KMS-11 (cell line): ENCODE results near the gene ACER3.

Source experiments
- H2AFZ ChIP-seq: fragments of 200-600 bp; sonication (generic); 2 replicates; pipeline ENCODE4 v1.6.1; 2016; ENCODE audit warnings: antibody characterized with exemption, mixed run types, low read depth
- H3K27ac ChIP-seq: fragments of 200-600 bp; sonication (generic); 2 replicates; pipeline ENCODE4 v1.6.1; 2016; ENCODE audit warnings: mild to moderate bottlenecking, mixed run types
- H3K27me3 ChIP-seq: fragments of 200-600 bp; sonication (generic); 2 replicates; pipeline ENCODE4 v1.6.1; 2017; ENCODE audit warnings: mild to moderate bottlenecking, low read depth, mixed run types, moderate library complexity; ENCODE audit not compliant: insufficient read depth
- H3K36me3 ChIP-seq: fragments of 200-600 bp; sonication (generic); 2 replicates; pipeline ENCODE4 v1.6.1; 2017; ENCODE audit warnings: mild to moderate bottlenecking, mixed run types; ENCODE audit not compliant: insufficient read depth
- H3K4me1 ChIP-seq: fragments of 200-600 bp; sonication (generic); 2 replicates; pipeline ENCODE4 v1.6.1; 2016; ENCODE audit warnings: mild to moderate bottlenecking, low read depth, mixed run types; ENCODE audit not compliant: poor library complexity, severe bottlenecking
- H3K4me2 ChIP-seq: fragments of 200-600 bp; sonication (generic); 2 replicates; pipeline ENCODE4 v1.7.0; 2016; ENCODE audit warnings: mild to moderate bottlenecking, mixed run types
- H3K4me3 ChIP-seq: fragments of 200-600 bp; sonication (generic); IDR thresholded peaks from 2 replicates; pipeline ENCODE4 v1.6.1; 2017; ENCODE audit warnings: low read depth, low read length, mixed read lengths; ENCODE audit not compliant: insufficient read depth
- H3K79me2 ChIP-seq: fragments of 200-600 bp; sonication (generic); 2 replicates; pipeline ENCODE4 v1.6.1; 2016; ENCODE audit warnings: low read depth, mixed run types; ENCODE audit not compliant: insufficient read depth
- H3K9ac ChIP-seq: fragments of 200-600 bp; sonication (generic); 2 replicates; pipeline ENCODE4 v1.6.1; 2016; ENCODE audit warnings: mild to moderate bottlenecking, mixed run types
- H4K20me1 ChIP-seq: fragments of 200-600 bp; sonication (generic); 2 replicates; pipeline ENCODE4 v1.6.1; 2016; ENCODE audit warnings: mild to moderate bottlenecking, mixed run types; ENCODE audit not compliant: insufficient read depth
- CTCF ChIP-seq: fragments of 200-600 bp; sonication (generic); conservative IDR thresholded peaks from 2 replicates; pipeline ENCODE4 v1.6.1; 2017; ENCODE audit warnings: low read depth, mild to moderate bottlenecking, antibody characterized with exemption, low read length, moderate library complexity, mixed read lengths

Gene ACER3

GRCh38 chr11:76846441-76846840, 14.3 kb upstream of the ACER3 start:
- H4K20me1 ChIP-seq, result no peaks in the 10 kb centered on the region
- no peaks in the 10 kb centered on the region for H3K79me2 ChIP-seq
- H3K27me3 ChIP-seq, result no peaks in the 10 kb centered on the region
- no peak overlapping the region for H3K4me3 ChIP-seq
- no peaks in the 10 kb centered on the region for H3K36me3 ChIP-seq
- no peak for TF ChIP-seq CTCF
- no peaks in the 10 kb centered on the region for H3K4me1 ChIP-seq
- H3K9ac ChIP-seq, result no peak overlapping the region
- no peak overlapping the region for H3K4me2 ChIP-seq
- H2AFZ ChIP-seq, result no peak overlapping the region
- no peak overlapping the region for H3K27ac ChIP-seq

GRCh38 chr11:76849376-76849775, 11.3 kb upstream of the ACER3 start:
- Histone ChIP-seq H3K27me3 (no peaks in the 10 kb centered on the region), H4K20me1 (no peaks in the 10 kb centered on the region), H3K79me2 (no peaks in the 10 kb centered on the region), H3K9ac (no peak overlapping the region), H3K27ac (no peak overlapping the region), H2AFZ (no peak overlapping the region), H3K36me3 (no peaks in the 10 kb centered on the region), H3K4me3 (no peak overlapping the region), H3K4me1 (no peaks in the 10 kb centered on the region), H3K4me2 (no peak overlapping the region)
- no peak for TF ChIP-seq CTCF

- Histone ChIP-seq H3K4me2 (no peak overlapping the region), H3K79me2 (no peaks in the 10 kb centered on the region), H3K9ac (no peak overlapping the region), H4K20me1 (no peaks in the 10 kb centered on the region), H3K4me1 (no peaks in the 10 kb centered on the region), H2AFZ (no peak overlapping the region), H3K4me3 (no peak overlapping the region), H3K27ac (no peak overlapping the region), H3K36me3 (no peaks in the 10 kb centered on the region), H3K27me3 (no peaks in the 10 kb centered on the region)
- no peak for TF ChIP-seq CTCF
Observed at GRCh38 chr11:76850130-76850529, 10.6 kb upstream of the ACER3 start.

GRCh38 chr11:76850815-76851214, 9.9 kb upstream of the ACER3 start:
- no peaks in the 10 kb centered on the region for H3K36me3 ChIP-seq

More at GRCh38 chr11:76850815-76851214, 9.9 kb upstream of the ACER3 start:
- H3K4me1 ChIP-seq, result no peaks in the 10 kb centered on the region
- H3K4me2 ChIP-seq, result no peak overlapping the region
- no peaks in the 10 kb centered on the region for H3K27me3 ChIP-seq
- no peak overlapping the region for H3K4me3 ChIP-seq
- H3K27ac ChIP-seq, result no peak overlapping the region
- no peak for TF ChIP-seq CTCF
- H4K20me1 ChIP-seq, result no peaks in the 10 kb centered on the region
- no peak overlapping the region for H2AFZ ChIP-seq
- H3K9ac ChIP-seq, result no peak overlapping the region
- no peaks in the 10 kb centered on the region for H3K79me2 ChIP-seq
